ENCODE data around the gene CBR1.

- no peak for TF ChIP-seq CTCF (IDR thresholded peaks at IDR 0.05)
- no peak for TF ChIP-seq EZH2 (IDR thresholded peaks at IDR 0.05; ENCODE audit: borderline replicate concordance, insufficient read depth, low read depth, low read length, poor library complexity, severe bottlenecking)
Measured at GRCh38 chr21:36064085-36064460, 5.8 kb upstream of the CBR1 start.

Measured in B cell (primary cell).